22Rv1 (cell line): ENCODE measurements around the gene MYOD1.

Experiments
- CTCF ChIP-seq: fragments of 450-650 bp; IDR thresholded peaks from 2 replicates; pipeline ENCODE4 v1.5.1; 2017; ENCODE audit warnings: mild to moderate bottlenecking
- ZFX ChIP-seq: fragments of 450-650 bp; IDR thresholded peaks from 2 replicates; pipeline ENCODE4 v1.6.1; 2017; ENCODE audit warnings: antibody characterized with exemption, borderline replicate concordance

GRCh38 chr11:17673951-17674350 is 45.4 kb upstream of the MYOD1 start:
- TF ChIP-seq CTCF (no peak), ZFX (no peak)
